HG02610 (cell line): ENCODE measurements around the gene RPS6KL1.
"Not testable (repeated sequence)": the region's sequence is repeated elsewhere in the genome, so short reads cannot be mapped to it uniquely, and the experiment has no call there.

ENCODE experiments used
- ATAC-seq: cut with Tn5 transposase; IDR thresholded peaks from one replicate; pipeline ENCODE4 v1.9.1; 2021; ENCODE audit warnings: mild to moderate bottlenecking, moderate library complexity; ENCODE audit not compliant: unreplicated experiment

Gene RPS6KL1

GRCh38 chr14:74937171-74937570 lies 14.1 kb upstream of the RPS6KL1 start:
- ATAC-seq: no peak

- no peak for ATAC-seq
Measured at GRCh38 chr14:74936731-74937130, 13.7 kb upstream of the RPS6KL1 start.

- no peak for ATAC-seq
Measured at GRCh38 chr14:74936151-74936550, 13.1 kb upstream of the RPS6KL1 start.

DNA sequence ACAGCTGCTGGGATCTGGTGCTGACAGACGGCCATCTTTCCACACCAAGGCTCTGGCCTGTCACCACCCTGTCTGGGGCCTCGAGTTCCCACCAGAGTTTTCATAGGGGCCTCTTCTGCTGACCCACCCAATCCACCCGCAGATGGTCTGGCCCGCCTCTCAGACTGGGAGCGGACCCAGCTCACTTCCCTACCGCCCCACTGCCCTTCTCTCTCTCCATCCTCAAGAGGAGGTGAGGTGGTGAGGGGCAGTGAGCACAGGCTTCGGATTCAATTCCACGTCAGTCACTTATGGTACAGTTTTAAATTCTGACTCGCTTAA lies 12.3 kb upstream of the RPS6KL1 start:
- no peak for ATAC-seq

DNA sequence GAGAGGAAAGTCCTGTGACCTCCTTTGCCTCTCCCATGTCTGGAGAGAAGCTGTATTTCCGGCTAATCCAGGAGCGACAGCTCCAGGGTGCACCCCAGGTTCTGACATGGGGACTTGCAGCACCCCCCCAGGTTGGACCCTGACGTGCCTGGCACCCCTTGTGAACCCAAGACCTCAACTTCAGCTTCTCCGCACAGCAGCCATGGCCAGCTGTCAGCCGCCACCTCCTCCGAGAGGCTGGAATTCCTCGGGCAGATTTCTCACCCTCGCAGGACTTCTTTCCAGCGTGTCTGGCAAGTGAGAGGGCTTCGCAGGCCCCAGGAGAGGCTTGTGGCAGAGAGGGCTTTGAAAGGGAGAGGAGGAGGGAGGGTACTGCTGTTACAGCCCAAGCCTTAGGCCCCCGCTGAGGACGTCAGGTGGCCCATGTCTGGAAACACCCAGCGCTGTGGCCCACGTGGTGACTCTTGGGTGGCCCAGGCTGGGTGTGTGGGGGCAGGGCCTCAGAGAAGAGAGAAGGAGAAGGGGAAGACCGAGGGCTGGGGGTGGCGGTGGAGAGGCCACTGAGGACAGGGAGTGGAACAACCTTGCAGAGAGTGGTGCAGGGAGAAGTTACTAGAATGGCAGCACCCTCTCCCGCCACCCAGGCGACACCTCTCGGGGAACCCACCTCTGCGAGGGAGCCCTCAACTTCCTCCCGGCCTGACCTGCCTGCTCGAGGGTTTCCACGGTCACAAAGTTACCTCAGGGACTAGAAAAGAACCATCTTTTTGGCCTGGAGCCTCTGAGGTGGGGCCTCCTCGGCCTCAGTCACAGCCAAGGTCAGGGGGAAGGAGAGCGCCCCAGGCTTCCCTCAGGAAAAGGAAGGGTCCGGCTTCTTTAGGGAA lies 11.7 kb upstream of the RPS6KL1 start:
- ATAC-seq: no peak

GRCh38 chr14:74934041-74934440 lies 11.0 kb upstream of the RPS6KL1 start:
- no peak for ATAC-seq

GRCh38 chr14:74932936-74933335 lies 9.9 kb upstream of the RPS6KL1 start:
- ATAC-seq: not testable (repeated sequence)

DNA sequence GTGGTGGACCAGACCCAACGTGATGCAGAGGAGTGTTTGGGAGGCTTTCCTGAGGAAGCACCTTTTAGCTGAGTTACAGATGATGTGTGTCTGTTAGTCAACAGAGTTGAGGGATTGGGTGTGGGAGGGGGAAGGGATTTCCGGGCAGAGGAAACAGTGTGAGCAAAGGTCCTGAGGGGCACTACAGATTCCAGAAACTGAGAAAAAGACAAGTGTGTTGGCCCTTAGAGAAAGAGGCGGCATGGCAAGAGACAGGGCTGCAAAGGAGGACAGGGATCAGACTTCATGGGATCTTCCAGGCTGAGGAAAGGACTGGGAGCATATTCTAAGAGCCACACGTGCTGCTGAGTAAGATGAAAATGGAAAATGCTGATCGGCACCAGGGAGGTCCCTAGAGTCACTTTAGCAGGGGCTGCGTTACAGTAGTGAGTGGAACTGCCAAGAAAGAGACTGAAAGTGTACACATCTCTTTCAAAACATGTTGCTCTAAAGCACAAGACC lies 9.4 kb upstream of the RPS6KL1 start:
- ATAC-seq: no peak

GRCh38 chr14:74931744-74932143 lies 8.7 kb upstream of the RPS6KL1 start:
- ATAC-seq: not testable (repeated sequence)

GRCh38 chr14:74929242-74929641 lies 6.2 kb upstream of the RPS6KL1 start:
- no peak for ATAC-seq

DNA sequence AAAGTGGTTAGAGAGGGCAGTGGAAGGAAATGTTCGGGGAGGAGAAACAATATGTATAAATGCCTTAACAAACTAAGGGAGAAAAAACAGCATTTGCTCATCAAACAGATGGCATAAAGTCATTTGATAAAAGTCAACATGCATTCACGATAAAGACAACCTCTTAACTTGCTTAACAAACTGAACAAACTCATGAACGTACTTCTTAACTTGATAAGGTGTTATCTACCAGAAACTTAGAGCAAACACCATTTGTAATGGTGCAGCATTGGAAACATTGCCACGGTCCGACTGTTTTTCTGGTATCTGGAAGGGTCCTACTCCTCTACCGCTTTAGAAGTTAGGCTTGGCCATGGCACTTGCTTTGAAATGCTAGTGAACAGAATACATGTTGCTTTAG lies 4.2 kb upstream of the RPS6KL1 start:
- ATAC-seq: no peak

- ATAC-seq: no peak
Measured at GRCh38 chr14:74924061-74924460, 1.0 kb upstream of the RPS6KL1 start.

DNA sequence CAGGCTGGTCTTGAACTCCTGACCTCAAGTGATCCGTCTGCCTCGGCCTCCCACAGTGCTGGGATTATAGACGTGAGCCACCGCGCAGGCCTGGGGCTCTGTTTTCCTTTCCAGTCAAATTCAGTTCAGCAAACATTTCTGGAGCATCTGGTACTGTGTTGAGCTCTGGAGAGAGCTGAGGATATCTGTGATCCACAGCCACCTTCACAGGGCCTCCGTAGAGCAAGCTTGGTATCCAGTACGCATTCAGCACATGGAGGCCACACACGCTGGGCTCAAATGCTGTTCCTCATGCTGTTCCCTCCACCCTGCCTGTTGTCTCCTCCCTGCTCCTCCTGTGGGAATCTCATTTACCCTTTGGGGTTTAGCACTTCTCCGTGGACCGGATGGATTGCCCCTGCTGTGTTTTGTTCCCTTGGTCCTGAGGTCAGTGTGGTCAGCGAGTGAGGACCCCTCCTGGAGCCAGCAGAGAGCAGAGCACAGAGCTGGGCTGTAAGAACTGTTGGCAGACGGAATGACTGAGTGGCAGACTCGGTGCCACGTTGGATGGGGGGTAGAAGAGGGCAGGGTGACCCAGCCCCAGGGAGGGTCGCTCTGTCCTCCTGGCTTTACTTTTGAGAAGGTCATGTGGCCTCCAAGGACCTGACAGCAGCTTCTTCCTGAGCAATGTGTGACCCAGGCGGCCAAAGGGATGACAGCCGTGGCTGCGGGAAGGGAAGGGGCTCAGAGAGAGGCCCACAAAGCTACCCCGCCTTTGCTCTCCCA lies 891 bp downstream of the RPS6KL1 start:
- ATAC-seq: no peak

DNA sequence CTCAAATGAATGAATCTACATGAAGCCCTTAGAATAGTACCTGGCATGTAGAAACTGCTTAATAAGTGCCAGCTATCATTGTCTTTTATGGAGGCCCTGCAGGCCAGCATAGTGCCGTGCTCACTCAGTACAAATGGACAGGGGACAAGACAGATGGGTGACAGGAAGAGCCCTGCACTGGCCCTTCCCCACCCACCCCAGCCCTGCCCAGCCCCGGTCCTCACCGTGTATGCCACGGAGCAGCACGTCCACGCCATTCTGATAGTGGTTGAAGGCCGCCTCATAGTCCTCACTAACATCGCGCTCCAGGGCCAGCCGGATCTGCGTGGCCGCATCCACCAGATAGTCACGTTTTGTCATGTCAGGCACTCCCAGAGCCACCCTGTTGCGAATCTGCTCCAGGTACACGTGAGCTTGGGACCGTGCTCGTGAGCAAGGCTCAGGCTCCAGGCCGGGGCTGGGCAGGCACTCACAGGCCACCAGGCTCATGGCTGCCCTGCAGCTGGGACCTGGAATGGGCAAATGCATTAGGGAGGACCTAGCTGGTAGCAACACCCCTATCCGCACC lies 1.9 kb downstream of the RPS6KL1 start:
- no peak for ATAC-seq

- no peak for ATAC-seq
Measured at GRCh38 chr14:74920281-74920680, 2.8 kb downstream of the RPS6KL1 start.

DNA sequence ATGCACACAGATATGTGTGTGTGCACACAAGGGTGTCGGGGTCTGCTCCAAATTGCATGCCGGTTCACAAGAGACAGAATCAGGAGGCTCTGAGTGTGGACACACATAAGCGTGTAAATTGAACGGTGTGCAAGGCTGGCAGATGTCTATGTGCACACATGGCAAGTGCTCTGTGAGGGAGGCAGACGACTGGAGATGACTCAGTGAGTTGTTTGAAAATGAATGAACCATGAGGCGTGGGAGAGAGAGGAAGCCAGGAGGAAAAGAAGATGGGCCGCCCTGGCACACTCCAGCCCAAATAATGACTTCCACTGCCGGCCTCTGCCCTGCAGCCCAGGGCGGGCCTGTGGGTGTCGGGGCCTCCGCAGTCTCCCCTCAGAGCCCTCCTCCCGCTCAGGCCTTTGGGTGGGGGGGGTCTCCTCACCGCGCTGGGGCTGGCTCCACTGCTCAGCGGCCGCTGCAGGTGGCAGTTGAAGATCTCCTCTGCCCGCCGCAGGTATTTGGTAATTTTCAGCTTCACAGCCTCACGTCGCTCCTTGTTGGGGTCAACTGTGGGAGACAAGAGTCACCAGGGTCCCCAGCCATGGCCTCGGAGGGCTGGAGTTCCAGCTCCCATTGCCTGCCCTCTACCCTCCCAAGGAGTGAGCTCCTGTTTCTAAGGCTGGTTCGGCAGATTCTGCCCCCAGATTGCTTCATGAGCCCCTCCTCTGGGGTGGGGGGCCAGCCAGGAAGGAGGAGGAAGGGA lies 3.5 kb downstream of the RPS6KL1 start:
- ATAC-seq: no peak

GRCh38 chr14:74918380-74918779 lies 4.7 kb downstream of the RPS6KL1 start:
- no peak for ATAC-seq

DNA sequence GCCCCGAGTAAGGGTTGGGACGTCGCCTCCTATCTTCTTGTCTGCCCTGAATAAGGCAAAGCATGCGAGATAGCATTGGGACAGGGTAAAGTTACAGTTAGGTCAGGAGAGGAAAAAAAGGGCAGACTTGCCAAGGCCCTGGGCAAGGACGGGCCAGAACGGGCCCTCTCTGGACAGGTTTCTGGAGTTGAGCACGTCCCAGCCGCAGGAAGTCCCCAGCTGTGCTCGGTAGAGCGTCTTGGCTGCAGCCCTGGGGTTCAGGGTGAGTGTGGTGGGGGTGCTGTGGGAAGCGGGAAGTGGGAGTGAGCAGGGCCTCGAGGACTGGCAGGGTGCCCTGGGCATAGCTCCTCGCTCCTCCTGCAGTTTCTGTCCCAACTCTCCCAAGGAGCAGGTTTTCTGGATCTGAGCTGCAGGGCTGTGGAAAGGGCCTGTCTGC lies 5.4 kb downstream of the RPS6KL1 start:
- ATAC-seq: no peak

GRCh38 chr14:74917178-74917543 lies 5.9 kb downstream of the RPS6KL1 start:
- no peak for ATAC-seq

DNA sequence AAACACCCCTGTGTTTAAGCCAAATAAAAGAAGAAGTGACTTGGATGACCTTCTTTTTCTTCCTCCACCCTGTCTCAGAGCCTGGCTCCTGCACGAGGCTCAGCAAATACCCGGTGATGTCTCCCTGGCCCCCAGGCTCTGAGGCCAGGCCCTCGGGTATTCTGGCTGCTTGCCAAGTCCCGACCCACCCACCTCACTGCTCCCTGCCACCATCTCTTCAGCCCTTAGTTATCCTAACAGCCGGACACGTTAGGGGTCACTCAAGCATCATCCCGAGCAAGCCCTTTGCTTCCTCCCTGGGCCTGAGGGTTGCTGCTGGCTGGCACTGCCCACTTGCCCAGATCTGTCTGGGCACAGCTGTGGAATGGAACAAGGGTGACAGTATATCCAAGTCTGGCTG lies 7.2 kb downstream of the RPS6KL1 start:
- no peak for ATAC-seq

DNA sequence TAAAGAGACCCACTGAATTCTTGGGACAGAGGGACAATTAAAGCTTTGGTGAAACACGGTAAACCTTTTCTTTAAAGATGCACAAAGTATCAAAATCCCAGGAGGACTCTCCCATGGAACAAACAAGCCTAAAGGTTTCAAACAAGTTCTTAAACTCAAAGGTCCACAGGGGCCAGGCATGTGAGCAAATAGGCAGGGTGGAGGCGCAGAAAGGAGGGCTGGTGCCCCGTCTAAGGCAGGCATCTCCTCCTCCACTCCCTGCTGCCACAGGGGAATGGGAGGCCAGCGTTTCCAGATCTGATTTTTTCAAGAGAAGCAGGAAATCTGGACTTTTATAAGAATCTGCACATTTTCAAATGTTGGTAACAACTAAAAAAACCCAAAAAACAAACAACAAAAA lies 7.6 kb downstream of the RPS6KL1 start:
- ATAC-seq: no peak
